Uterus (tissue), 4 donors: ENCODE data around the gene FRK. TPM values are rescaled to one million over a fixed set of nuclear protein-coding genes. Genes with fewer than 3 reads are reported as not detected.

Experiments used
- DNase-seq, 2 donors: peaks; one replicate each; pipeline ENCODE4 v3.0.0-alpha.2; 2019 to 2020
- H3K27ac ChIP-seq, 2 donors: fragments of 200-600 bp; sonication (generic); 1 replicate in 1 of 2; 2 replicates in 1 of 2; pipeline ENCODE4 v1.5.1; 2016 to 2018
- H3K27me3 ChIP-seq, 2 donors: fragments of 200-600 bp; sonication (generic); one replicate each; pipeline ENCODE4 v1.5.1; 2018 to 2019; ENCODE audit warnings: control low read depth in 1 of 2
- H3K36me3 ChIP-seq, 2 donors: fragments of 200-600 bp; sonication (generic); one replicate each; pipeline ENCODE4 v1.5.1; 2019; ENCODE audit warnings: control low read depth in 1 of 2
- H3K4me1 ChIP-seq, 2 donors: fragments of 200-600 bp; sonication (generic); one replicate each; pipeline ENCODE4 v1.5.1; 2018 to 2019; ENCODE audit warnings: control low read depth in 1 of 2
- H3K4me3 ChIP-seq, 2 donors: fragments of 200-600 bp; sonication (generic); 1 replicate in 1 of 2; 2 replicates in 1 of 2; pipeline ENCODE4 v1.5.1; 2018 to 2019; ENCODE audit warnings: mild to moderate bottlenecking in 1 of 2
- H3K9me3 ChIP-seq, 2 donors: fragments of 200-600 bp; sonication (generic); one replicate each; pipeline ENCODE4 v1.5.1; 2019; ENCODE audit warnings: control low read depth in 1 of 2
- CTCF ChIP-seq, 4 experiments: fragments of 200-600 bp in 2 of 4; fragments of 450-650 bp in 2 of 4; sonication (generic) in 2 of 4; IDR thresholded peaks; one replicate each; pipeline ENCODE4 v1.5.1; 2016 to 2019; ENCODE audit warnings: antibody characterized with exemption in 4 of 4, mild to moderate bottlenecking in 2 of 4, moderate library complexity in 1 of 4
- POLR2A ChIP-seq, 2 donors: fragments of 450-650 bp; IDR thresholded peaks; one replicate each; pipeline ENCODE4 v1.6.1; 2016; ENCODE audit warnings: antibody characterized with exemption in 2 of 2, mild to moderate bottlenecking in 1 of 2, moderate library complexity in 1 of 2
- intact Hi-C: fragments of 100-400 bp; cut with DNase I; formaldehyde crosslinking; loops from one replicate; pipeline ENCODE4 v1.15.1; 2023; ENCODE audit warnings: low total_unique reads
- total RNA-seq, 4 donors: library from RNA; depleted of rRNA in 3 of 4; stranded (reverse); fragments of >200 nt in 3 of 4; gene quantifications; one replicate each; pipeline versions ENCODE4 v1.1.0 to v1.2.4, GENCODE V29; 2014 to 2023
- donor health status: DM: yes; HTN: yes; CAD: no.

Gene FRK
- total RNA-seq, 4 donors from 2014 or later: 1.8 to 8.2 (median 2.3) TPM

GRCh38 chr6:116027801-116028200 is 32.9 kb downstream of the FRK start:
- no peak for TF ChIP-seq CTCF (IDR thresholded peaks at IDR 0.05)
- TF ChIP-seq POLR2A (IDR thresholded peaks at IDR 0.05): no peak
- intact Hi-C loops: no loop called here
- Histone ChIP-seq H3K27ac (no peak overlapping the region), H3K9me3 (no peaks in the 10 kb centered on the region), H3K4me3 (no peak overlapping the region), H3K27me3 (no peaks in the 10 kb centered on the region), H3K4me1 (no peaks in the 10 kb centered on the region), H3K36me3 (no peaks in the 10 kb centered on the region)
- no peak for DNase-seq

- no peaks in the 10 kb centered on the region for H3K36me3 ChIP-seq
- intact Hi-C loops: no loop called here
- H3K4me3 ChIP-seq: no peak overlapping the region
- no peak overlapping the region for H3K27ac ChIP-seq
- no peak for TF ChIP-seq CTCF (IDR thresholded peaks at IDR 0.05)
- TF ChIP-seq POLR2A (IDR thresholded peaks at IDR 0.05): no peak
- no peaks in the 10 kb centered on the region for H3K27me3 ChIP-seq
- no peaks in the 10 kb centered on the region for H3K9me3 ChIP-seq
- H3K4me1 ChIP-seq: no peaks in the 10 kb centered on the region
- no peak for DNase-seq
Measured at GRCh38 chr6:116025405-116025804, 35.3 kb downstream of the FRK start.

GRCh38 chr6:116022841-116023445 is 37.7 kb downstream of the FRK start:
- no peak for TF ChIP-seq POLR2A (IDR thresholded peaks at IDR 0.05)
- no peak for TF ChIP-seq CTCF (IDR thresholded peaks at IDR 0.05)
- Histone ChIP-seq H3K27me3 (no peaks in the 10 kb centered on the region), H3K36me3 (no peaks in the 10 kb centered on the region), H3K27ac (no peak overlapping the region), H3K4me3 (no peak overlapping the region), H3K4me1 (no peaks in the 10 kb centered on the region), H3K9me3 (no peaks in the 10 kb centered on the region)
- no peak for DNase-seq
- intact Hi-C loops: no loop called here

DNA sequence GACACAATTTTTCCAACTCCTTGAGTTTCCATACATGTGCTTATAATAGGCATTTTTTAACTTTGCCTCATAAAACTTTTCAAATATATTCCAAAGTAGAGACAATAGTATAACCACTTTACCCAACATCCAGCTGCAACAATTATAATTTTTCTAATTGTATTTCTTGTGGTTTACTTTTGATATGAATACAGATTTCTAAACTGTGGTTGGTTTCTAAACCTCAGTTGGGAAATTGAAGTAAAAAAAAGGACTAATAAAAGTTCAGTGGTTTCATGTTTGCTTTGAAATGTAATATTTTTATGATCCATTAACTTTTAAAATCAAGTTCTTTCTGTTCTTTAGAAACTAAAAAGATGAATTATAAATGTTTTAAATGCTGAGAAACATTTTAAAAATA is 40.0 kb downstream of the FRK start:
- intact Hi-C loops: no loop called here
- Histone ChIP-seq H3K4me1 (no peaks in the 10 kb centered on the region), H3K27me3 (no peaks in the 10 kb centered on the region), H3K36me3 (no peaks in the 10 kb centered on the region), H3K27ac (no peak overlapping the region), H3K4me3 (no peak overlapping the region), H3K9me3 (no peaks in the 10 kb centered on the region)
- TF ChIP-seq POLR2A (IDR thresholded peaks at IDR 0.05) (no peak), CTCF (IDR thresholded peaks at IDR 0.05) (no peak)
- no peak for DNase-seq

- Histone ChIP-seq H3K9me3 (no peaks in the 10 kb centered on the region), H3K4me3 (no peak overlapping the region), H3K4me1 (no peaks in the 10 kb centered on the region), H3K27ac (no peak overlapping the region), H3K36me3 (no peaks in the 10 kb centered on the region), H3K27me3 (no peaks in the 10 kb centered on the region)
- TF ChIP-seq CTCF (IDR thresholded peaks at IDR 0.05) (no peak), POLR2A (IDR thresholded peaks at IDR 0.05) (no peak)
- DNase-seq: no peak
- intact Hi-C loops: no loop called here
Measured at GRCh38 chr6:116019428-116019827, 41.3 kb downstream of the FRK start.
